GM19438 (cell line): Measurements from ENCODE around the gene SH3PXD2B.
"Not testable (repeated sequence)": the region's sequence is repeated elsewhere in the genome, so short reads cannot be mapped to it uniquely, and the experiment has no call there.

Source experiments
- ATAC-seq: cut with Tn5 transposase; IDR thresholded peaks from one replicate; pipeline ENCODE4 v1.9.1; 2021; ENCODE audit warnings: low read depth; ENCODE audit not compliant: unreplicated experiment

SH3PXD2B gene

DNA sequence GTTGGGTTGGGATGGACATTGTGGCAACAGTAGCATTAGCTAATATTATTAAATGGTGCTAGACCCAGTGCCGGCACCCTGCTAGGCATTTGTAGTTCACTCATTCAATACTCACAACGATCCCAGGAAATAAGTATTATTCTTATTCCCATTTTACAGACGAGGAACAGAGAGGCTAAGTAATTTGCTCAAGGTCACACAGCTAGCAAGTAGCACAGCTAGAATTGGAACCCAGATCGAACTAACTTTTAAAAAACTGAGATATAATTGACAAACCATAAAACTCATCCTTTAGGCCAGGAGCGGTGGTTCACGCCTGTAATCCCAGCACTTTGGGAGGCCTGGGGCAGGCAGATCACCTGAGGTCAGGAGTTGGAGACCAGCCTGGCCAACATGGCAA is 79.5 kb downstream of the SH3PXD2B start:
- ATAC-seq: no peak

- ATAC-seq: no peak
These were observed 80.6 kb downstream of the SH3PXD2B start for GRCh38 chr5:172373680-172374079.

DNA sequence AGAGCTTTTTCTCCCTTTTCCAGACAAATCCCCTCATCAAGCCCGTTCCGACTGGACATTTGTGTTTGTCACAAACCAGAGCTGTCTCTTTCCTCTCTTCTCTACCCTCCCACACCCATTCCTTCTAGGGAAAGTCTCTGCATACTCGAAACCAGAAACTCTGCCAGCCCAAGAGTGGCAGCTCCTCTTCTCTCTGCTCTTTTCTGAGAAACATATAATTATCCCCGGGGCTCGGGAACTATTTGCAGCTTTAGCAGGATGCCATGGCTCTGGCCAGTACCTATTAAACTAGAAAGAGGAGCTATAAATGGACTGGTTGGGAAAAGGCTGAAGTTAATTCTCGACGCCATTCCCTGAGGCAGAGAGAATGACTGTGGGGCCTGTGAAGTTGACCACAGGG is 82.6 kb downstream of the SH3PXD2B start:
- no peak for ATAC-seq

- no peak for ATAC-seq
These were observed 83.4 kb downstream of the SH3PXD2B start for GRCh38 chr5:172370648-172371545.

GRCh38 chr5:172370237-172370640 is 84.1 kb downstream of the SH3PXD2B start:
- ATAC-seq: no peak

DNA sequence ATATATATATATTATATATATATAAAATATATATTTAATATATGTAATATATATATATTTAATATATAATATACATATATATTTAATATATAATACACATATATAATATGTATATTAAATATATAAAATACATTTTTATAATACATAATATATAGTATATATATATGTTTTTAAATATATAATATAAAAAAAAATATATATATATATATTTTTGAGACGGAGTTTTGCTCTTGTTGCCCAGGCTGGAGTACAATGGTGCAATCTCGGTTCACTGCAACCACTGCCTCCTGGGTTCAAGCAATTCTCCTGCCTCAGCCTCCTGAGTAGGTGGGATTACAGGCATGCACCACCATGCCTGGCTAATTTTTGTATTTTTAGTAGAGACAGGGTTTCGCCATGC is 85.6 kb downstream of the SH3PXD2B start:
- ATAC-seq: not testable (repeated sequence)

DNA sequence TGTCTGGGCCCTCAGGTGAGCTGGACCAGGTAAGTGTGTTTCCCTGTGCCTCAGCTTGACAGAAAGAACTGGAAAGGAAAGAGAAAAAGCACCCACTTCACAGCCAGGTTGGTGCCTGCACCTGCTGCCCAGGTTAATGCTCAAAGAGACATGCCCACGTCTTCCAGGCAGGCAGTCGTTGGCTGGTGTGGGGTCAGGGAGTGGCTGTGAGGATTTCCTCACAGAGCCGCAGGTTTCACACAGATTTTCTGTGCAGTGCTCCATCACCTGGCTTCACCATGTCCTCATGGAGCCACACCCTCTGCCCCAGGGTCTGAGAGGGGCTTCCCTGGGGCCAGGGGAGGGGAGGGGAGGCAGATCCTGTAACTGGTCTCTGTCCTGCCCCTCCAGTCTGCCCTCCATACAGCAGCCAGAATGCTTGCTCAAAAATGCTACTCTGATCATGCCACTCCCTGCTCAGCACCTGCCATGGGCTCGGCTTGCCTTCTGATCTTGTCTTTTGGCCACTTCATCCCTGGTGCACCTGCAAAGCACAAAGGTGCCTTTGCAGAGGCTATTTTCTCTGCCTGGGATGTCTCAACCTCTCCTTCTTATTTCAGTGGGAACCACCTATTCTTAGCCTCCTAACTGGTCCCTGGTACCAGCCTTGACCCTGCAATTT is 88.2 kb downstream of the SH3PXD2B start:
- no peak for ATAC-seq

DNA sequence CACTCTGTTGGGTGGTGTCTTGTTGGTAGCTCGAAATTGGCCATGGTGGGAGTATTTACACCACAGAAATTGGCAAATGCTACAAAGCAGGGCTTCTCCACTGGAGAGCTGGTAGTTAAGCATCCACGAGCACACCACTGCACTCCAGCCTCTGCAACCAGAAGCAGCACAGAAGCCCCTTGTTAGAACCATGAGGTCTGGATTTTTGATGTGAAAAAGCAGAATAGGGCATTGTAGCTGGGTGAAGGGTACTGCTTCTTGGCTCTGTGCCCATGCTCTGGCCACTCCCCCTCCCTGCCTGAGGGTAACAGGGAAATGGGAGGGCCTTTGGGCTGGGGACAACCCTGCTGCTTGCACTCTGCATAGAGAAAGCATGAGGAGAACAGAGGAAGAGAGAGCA is 89.6 kb downstream of the SH3PXD2B start:
- no peak for ATAC-seq

GRCh38 chr5:172362755-172363154 is 91.6 kb downstream of the SH3PXD2B start:
- ATAC-seq: no peak

DNA sequence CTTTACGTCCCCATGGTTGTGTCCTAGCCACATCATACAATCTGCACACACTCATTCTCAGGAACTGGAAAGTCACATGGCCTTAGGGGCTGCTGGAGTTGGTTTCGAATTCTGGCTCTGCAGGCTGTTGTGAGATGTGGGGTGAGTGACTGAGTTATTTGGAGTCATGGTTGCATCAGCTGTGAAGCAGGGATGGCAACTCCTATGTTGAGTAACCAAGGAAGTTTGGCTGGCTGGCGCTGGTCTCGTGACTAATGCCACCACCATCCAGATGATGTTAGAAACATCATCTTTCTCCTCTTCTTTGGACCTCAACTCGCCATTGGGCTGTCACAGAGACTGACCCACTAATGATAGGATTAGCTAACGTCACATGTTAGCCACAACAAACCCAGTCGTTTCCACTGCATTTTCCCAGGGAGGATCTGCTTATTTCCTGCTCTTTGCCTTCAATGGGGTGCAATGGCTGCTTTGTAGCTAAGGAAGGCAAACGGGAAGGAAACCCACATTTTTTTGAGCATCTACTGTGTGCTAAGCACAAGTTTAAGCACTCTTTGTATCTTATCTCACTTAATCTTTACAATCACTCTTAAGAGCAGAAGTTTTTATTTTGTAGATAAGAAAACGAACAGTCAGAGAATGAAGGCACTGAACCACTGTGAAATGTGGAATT is 92.6 kb downstream of the SH3PXD2B start:
- no peak for ATAC-seq

- ATAC-seq: no peak
These were observed 96.0 kb downstream of the SH3PXD2B start for GRCh38 chr5:172358345-172358744.

DNA sequence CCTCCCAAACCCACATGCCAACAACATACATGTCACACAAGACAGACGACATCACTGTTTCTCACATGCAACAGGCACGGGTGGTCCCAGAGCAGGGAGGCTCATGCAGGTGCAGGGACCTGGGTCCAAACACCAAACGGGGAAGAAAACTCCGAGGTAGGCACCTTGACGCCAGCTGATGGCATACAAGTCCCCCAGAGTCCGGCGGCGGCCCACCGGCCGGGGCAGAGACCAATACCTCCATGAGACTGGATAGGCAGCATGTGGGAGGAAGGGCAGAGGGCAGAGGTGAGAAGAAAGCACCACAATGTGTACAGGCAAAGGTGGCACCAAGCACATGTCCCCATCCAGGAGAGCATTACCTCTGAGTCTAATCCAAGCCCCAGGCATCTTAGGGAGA is 97.8 kb downstream of the SH3PXD2B start:
- ATAC-seq: no peak

DNA sequence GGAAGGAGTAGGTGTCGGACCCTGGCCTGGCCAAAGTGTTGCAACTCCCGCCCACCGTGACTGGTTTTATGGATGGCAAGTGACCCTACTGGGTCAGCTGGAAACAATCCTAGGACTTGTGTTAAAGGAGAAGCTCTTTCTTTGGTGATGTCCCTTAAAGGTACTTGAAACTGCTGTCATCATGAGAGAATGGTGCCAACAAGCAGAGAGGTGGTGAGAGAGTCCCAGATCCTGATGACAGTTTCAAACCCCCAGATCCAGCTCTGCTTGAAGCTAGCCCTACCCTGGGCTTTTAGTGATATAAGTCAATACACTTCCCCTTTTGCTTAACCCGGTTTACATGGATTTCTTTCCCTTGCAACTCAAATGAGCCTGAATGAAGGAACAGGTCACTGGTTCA is 98.3 kb downstream of the SH3PXD2B start:
- ATAC-seq: no peak

- no peak for ATAC-seq
These were observed 100.5 kb downstream of the SH3PXD2B start for GRCh38 chr5:172353846-172354245.

DNA sequence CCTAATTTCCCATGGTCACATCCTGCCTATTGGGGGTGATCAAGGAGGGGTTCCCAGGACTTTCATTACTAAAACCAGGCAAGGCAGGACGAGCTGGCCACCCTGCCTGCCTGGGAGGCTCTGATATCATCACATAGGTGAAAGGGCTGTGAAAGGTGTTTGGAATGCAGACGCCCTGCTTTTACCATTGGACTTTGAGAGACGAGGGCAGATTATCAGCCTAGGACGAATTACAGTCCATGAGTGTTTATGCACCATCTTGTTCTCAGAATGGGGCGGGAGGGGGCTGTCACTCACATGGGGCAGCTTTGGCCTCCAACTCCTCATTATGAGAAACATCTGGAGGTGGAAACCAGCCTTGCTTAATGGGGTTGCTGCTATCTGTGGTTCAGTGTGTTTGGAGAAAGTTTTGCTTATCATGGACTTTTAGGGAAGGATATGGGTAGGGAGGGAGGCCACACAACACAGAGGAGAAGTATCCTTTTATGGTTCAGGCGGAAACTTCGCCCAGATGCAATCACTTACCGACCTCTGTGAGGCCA is 101.0 kb downstream of the SH3PXD2B start:
- ATAC-seq: no peak

DNA sequence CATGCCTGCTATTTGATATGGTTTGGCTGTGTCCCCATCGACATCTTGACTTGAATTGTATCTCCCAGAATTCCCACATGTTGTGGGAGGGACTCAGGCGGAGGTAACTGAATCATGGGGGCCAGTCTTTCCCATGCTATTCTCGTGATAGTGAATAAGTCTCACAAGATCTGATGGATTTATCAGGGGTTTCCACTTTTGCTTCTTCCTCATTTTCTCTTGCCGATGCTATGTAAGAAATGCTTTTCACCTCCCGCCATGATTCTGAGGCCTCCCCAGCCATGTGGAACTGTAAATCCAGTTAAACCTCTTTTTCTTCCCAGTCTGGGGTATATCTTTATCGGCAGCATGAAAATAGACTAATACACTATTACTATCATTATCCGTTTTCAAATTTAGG is 101.8 kb downstream of the SH3PXD2B start:
- not testable (repeated sequence) for ATAC-seq

DNA sequence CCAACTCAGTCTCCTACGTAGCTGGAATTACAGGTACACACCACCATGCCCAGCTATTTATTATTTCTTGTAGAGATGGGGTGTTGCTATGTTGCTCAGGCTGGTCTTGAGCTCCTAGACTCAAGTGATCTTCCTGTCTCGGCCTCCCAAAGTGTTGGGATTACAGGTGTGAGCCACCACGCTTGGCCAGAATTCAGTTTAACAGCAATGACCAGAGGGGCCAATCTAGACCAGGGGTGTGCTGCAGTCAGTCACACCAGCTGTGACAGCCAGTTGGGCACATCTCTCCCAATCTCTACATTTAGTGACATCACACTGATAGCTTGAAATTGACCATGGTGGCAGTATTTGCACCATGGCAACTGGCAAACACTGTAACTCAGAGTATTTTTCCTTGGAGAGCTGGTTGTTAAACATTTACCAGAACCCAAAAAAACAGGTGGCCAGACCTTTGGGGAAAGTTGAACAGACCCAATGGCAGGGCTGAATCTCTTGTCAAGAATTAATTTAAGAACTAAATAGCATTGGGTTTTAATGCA is 103.0 kb downstream of the SH3PXD2B start:
- no peak for ATAC-seq

DNA sequence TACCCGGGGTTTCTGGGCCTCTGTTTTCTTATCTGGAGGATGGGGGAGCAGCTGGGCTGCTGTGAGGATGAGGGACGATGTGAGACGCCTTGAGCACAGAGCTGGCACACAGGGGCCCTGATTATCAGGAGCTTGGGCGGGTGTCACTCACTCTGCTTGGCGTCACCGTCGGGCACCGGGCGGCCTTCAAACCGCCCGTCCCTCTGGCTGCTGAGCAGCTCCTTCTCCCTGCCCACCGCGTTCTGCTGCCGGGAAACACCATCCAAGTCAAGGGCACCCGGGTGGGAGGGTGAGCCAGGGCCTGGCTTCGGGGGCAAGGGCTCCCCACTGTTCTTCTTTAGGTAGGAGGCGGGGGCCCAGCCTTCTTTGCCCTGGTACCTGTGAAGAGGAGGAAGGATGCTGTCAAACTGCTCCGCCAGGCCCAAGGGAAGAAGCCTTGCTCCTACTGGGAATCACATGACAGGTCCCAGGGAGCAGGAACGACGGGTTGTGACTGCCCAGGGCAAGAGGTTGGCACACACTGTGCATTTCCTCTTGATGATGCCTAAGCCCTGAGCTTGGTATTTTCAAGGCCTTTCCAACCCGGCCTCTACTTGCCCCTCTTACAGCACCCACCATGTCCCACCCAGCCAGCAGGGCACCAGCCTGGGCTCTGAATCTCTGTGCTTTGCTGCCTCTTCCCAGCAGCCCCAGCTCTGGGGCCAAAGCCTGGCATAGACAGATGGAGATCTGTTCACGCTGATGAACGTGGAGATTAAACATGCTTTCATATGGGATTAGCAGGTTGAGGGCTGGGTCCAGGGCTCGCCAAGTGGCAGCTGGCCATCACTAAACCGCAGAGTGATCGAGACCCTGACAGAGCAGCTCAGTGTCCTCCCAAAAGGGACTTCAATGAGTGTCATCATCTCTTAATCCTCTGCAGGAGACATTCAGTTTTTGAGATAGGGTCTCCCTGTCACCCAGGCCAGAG is 103.8 kb downstream of the SH3PXD2B start:
- ATAC-seq: no peak

DNA sequence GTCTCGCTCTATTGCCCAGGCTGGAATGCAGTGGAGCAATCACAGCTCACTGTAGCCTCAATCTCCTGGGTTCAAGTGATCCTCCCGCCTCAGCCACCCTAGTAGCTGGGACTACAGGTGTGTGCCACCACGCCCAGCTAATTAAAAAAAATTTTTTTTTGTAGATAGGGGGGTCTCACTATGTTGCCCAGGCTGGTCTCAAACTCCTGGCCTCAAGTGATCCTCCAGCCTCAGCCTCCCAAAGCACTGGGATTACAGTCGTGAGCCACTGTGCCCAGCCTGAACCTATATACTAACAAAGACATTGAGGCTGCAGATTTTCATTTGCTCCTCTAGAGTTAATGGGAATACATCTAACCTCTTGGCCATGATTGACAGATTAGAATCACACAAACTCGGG is 105.6 kb downstream of the SH3PXD2B start:
- ATAC-seq: not testable (repeated sequence)

GRCh38 chr5:172348084-172348483 is 106.2 kb downstream of the SH3PXD2B start:
- no peak for ATAC-seq
